HL-60/S4 (cell line): ENCODE results near the gene RMND5A.

Experiments
- in situ Hi-C: fragments of 300-500 bp; cut with MboI; formaldehyde crosslinking; loops from 2 replicates; pipeline ENCODE4 v1.14.3; 2022; ENCODE audit warnings: low sequenced_read_pairs

RMND5A gene

DNA sequence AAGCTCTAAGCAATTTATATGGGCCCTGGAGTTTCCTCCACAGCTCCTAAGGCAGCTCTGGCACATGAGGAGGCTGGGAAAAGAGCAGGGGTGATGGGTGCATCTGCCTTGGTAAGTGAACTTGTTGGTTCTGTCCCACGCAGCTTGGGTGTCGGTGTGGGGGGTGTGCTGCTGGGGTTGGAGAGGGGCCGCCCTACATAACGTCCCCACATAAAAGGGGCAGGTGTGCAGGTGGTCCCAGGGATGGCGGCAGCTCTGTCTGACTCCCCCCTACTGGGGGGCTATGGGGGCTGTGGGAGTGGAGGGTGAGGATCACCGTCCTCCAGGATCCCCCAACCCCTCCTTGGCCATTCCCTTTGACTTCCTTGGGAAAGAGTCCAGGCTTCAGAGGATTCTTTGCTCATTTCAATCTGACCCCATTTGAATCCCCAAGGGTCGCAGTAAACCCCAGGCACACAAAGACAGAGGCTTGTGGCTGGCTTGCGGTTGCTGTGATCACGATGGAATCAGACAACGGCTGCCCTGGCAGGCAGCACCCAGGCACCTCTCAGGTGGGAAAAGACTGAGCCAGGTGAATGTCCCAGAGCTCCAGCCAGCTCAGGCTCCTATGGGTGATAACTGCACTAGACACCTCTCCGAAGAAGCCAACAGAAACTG is 105.1 kb downstream of the RMND5A start:
- in situ Hi-C loops = no loop called here

DNA sequence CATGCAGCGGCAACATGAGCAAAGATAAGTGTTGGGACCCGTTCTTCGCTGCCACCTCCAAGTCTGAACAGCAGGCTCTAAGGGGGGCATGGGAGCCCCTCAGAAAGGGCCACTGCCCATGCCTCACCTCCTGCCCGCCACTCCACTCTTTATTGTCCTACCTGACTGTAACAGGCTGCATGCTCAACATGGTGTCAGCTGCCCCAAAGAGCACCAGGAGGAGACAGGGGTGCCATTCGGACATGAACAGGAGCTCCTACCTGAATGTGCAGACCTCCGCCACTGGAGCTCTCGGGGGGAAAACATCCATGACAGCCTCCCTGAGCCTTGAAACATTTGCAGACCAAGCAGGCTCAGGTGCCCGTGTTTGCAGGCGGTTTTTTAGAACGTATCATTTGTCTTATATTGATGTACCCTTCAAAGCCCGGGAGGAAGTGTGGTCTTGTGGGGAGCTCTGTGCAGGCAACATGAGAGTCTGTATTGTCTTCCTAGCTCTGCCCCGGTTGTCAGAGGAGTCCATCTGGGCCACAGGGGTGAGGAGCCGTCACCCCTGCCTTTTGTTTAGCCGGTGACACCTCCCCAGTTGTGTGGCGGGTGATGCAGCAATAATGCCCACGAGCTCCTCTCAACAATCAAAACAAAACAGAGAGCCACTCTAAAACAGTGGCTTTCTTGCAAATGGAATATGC is 105.7 kb downstream of the RMND5A start:
- in situ Hi-C loops = no loop called here

DNA sequence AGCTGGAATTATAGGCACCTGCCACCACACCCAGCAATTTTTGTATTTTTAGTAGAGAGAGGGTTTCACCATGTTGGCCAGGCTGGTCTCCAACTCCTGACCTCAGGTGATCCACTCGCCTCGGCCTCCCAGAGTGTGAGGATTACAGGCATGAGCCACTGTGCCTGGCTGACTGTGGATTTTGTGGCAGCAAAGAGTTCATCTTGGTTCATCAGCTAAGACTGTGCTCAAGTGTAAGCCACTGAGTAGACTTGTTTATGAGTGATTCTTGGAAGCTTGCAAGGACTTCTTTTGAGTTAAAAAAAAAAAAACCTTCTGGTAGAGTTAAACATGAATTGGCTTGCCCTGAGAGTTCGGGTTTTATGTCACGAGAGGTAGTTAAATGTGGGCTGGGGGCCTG is 106.9 kb downstream of the RMND5A start:
- in situ Hi-C loops = no loop called here
